ENCODE data around the gene LGALS7. TPM values are rescaled to one million over a fixed set of nuclear protein-coding genes. Genes with fewer than 3 reads are reported as not detected.
"Not testable (repeated sequence)": the region's sequence is repeated elsewhere in the genome, so short reads cannot be mapped to it uniquely, and the experiment has no call there.

Gene LGALS7
- total RNA-seq, 2 experiments from 2014 or later, result not detected

DNA sequence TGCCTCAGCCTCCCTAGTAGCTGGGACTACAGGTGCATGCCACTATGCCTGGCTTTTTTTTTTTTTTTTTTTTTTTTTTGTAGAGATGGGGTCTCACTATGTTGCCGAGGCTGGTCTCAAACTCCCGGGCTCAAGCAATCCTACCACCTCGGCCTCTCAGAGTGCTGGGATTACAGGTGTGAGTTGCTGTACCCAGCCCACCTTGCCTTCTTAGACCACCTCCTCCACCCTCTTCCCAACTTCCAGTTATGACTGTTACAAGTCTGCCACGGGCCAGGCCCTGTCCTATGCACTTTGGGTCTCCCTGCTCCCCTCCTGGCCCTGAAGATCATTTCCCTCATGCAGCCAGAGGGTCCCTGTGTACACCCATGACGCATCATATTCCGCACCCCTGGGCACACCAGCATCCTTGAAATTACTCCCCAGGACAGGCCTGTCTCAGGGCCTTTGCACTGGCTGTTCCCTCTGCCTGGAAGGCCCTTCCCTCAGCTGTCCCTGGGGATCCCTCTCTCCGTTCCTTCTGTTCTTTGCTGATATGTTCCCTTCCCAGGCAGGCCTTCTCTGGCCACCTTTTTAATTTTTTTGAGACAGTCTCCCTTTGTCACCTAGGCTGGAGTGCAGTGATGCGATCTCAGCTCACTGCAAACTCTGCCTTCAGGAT, 36.4 kb upstream of the LGALS7 start:
- intact Hi-C loops (cut with micrococcal nuclease), result no loop called here
- no peak for DNase-seq
- Mint-ChIP-seq H3K36me3 (no peaks in the 10 kb centered on the region), H3K4me3 (no peak overlapping the region), H3K9me3 (no peaks in the 10 kb centered on the region), H3K27me3 (no peaks in the 10 kb centered on the region), H3K27ac (no peak overlapping the region), H3K4me1 (ENCODE audit: low read depth) (peaks cover 6% of the 10 kb centered on the region)
- POLR2A ChIA-PET, result no interaction called here
- CTCF ChIA-PET, result no interaction called here

DNA sequence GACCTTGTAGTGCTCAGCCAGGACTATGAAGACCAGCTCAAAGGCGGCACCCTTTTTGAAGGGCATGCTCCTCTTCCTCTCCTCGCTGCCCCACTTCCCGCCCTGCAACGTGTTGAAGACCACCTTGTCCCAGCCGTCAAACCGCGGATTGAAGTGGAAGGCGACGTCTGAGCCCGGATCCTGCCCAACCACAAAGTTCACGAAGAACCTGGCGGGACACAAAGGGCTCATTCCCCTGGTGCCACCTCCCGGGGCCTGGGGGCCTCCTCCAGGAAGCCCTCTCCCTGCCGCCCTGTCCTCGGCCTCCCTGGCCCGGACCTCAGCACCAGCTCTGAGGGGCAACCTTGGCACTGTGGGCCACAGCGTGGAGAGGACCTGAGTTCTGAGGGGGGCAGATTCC, 35.4 kb upstream of the LGALS7 start:
- intact Hi-C loops (cut with micrococcal nuclease), result no loop called here
- POLR2A ChIA-PET, result no interaction called here
- no peak overlapping the region for H3K27ac Mint-ChIP-seq

DNA sequence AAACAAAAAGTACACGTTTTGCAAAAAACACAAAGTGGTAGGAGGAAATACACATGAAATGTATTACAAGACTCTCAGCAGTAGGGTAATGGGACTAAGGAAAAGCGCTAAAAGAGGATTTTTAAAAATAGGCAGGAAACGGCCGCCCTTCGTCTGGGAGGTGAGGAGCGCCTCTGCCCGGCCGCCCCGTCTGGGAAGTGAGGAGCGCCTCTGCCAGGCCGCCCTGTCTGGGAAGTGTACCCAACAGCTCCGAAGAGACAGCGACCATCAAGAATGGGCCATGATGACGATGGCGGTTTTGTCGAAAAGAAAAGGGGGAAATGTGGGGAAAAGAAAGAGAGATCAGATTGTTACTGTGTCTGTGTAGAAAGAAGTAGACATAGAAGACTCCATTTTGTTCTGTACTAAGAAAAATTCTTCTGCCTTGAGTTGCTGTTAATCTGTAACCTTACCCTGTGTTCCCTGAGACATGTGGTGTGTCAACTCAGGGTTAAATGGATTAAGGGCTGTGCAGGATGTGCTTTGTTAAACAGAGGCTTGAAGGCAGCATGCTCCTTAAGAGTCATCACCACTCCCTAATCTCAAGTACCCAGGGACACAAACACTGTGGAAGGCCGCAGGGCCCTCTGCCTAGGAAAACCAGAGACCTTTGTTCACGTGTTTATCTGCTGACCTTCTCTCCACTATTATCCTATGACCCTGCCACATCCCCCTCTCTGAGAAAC, 34.2 kb upstream of the LGALS7 start:
- H3K4me1 Mint-ChIP-seq (ENCODE audit: low read depth); H3K4me3 Mint-ChIP-seq; POLR2A ChIA-PET; H3K27ac Mint-ChIP-seq; H3K27me3 Mint-ChIP-seq; H3K36me3 Mint-ChIP-seq; intact Hi-C loops (cut with micrococcal nuclease); DNase-seq; CTCF ChIA-PET; H3K9me3 Mint-ChIP-seq: not testable (repeated sequence)

More for the DNA sequence above, 35.4 kb upstream of the LGALS7 start:
- DNase-seq, result no peak
- H3K4me1 Mint-ChIP-seq (ENCODE audit: low read depth), result peaks cover 6% of the 10 kb centered on the region
- CTCF ChIA-PET, result interaction anchor here (0.6 kb wide), 1 partner anchor 406 kb away, joined by 3 read pairs; the partner anchor contains the start of gene FAM98C
- H3K4me3 Mint-ChIP-seq, result no peak overlapping the region
- no peaks in the 10 kb centered on the region for H3K36me3 Mint-ChIP-seq
- H3K9me3 Mint-ChIP-seq, result no peaks in the 10 kb centered on the region
- no peaks in the 10 kb centered on the region for H3K27me3 Mint-ChIP-seq

DNA sequence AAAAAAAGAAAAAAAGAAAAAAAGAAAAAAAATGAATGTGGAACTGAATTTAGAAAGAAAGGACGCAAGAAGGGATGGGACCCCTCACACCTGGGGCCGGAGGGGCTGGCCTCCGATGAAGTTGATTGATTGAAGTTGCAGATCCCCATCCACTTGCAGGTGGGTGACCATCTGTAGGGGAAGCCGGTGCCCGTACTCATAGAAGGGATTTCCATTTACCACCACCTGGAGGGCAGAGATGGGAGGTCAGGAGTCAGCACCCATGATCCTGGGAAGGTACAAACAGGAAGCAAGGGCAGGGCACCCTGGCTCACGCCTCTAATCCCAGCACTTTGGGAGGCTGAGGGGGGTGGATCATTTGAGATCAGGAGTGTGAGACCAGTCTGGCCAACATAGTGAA, 33.1 kb upstream of the LGALS7 start:
- H3K27me3 Mint-ChIP-seq, result no peaks in the 10 kb centered on the region
- intact Hi-C loops (cut with micrococcal nuclease), result no loop called here
- H3K4me3 Mint-ChIP-seq, result no peak overlapping the region
- H3K36me3 Mint-ChIP-seq, result no peaks in the 10 kb centered on the region
- DNase-seq, result no peak
- ChIA-PET POLR2A (no interaction called here), CTCF (no interaction called here)
- H3K9me3 Mint-ChIP-seq, result no peaks in the 10 kb centered on the region
- H3K27ac Mint-ChIP-seq, result no peak overlapping the region
- H3K4me1 Mint-ChIP-seq (ENCODE audit: low read depth), result peaks cover 6% of the 10 kb centered on the region

DNA sequence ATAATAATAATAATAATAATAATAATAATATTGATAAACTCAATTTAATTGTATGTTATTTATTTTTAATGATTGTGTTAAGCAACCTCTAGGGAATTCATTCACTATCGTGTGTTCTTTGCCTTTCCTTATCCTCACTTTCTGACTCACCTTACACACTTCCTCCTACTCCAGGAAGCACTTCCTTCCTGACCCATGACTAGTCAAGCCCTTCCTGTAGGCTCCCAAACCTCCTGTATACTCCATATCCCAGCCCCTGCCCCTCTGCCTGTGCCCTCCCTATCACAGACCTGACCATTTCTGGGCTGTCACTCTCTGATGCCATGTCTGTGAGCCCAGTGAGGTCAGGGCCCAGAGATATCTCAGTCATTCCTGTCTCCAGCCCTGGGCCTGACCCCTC, 31.9 kb upstream of the LGALS7 start:
- ChIA-PET POLR2A (no interaction called here), CTCF (interaction anchor here (0.6 kb wide), 1 partner anchor 17 kb away, joined by 3 read pairs; no protein-coding TSS in a partner anchor)
- H3K36me3 Mint-ChIP-seq, result no peaks in the 10 kb centered on the region
- H3K4me3 Mint-ChIP-seq, result no peak overlapping the region
- no peak for DNase-seq
- no peaks in the 10 kb centered on the region for H3K27me3 Mint-ChIP-seq
- H3K27ac Mint-ChIP-seq, result peak overlapping the region; percentile 2
- no peaks in the 10 kb centered on the region for H3K9me3 Mint-ChIP-seq
- H3K4me1 Mint-ChIP-seq (ENCODE audit: low read depth), result peaks cover 6% of the 10 kb centered on the region
- intact Hi-C loops (cut with micrococcal nuclease), result no loop called here

DNA sequence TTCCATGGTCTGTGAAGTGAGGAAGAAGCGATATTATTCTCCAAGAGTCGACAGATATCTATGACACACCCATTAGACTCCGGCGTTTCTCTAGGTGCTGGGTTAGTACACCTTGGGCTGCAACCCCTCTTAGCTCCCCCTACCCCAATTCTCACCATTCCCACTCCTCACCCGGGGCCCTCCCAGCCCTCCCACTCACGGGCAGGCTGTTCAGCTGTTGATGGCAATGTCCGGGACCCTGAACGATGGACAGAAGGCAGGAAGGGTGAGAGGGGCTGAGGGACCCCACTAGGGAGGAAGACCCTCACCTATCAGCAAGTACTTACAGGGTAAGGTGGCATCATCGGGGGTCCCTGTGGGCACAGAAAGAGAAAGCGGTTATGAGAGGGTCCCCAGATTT, 30.2 kb upstream of the LGALS7 start:
- no peak overlapping the region for H3K27ac Mint-ChIP-seq
- peaks cover 9% of the 10 kb centered on the region for H3K4me1 Mint-ChIP-seq (ENCODE audit: low read depth)
- no peak overlapping the region for H3K4me3 Mint-ChIP-seq
- H3K36me3 Mint-ChIP-seq, result no peaks in the 10 kb centered on the region
- ChIA-PET CTCF (no interaction called here), POLR2A (no interaction called here)
- no peaks in the 10 kb centered on the region for H3K9me3 Mint-ChIP-seq
- intact Hi-C loops (cut with micrococcal nuclease), result no loop called here
- DNase-seq, result no peak
- no peaks in the 10 kb centered on the region for H3K27me3 Mint-ChIP-seq

DNA sequence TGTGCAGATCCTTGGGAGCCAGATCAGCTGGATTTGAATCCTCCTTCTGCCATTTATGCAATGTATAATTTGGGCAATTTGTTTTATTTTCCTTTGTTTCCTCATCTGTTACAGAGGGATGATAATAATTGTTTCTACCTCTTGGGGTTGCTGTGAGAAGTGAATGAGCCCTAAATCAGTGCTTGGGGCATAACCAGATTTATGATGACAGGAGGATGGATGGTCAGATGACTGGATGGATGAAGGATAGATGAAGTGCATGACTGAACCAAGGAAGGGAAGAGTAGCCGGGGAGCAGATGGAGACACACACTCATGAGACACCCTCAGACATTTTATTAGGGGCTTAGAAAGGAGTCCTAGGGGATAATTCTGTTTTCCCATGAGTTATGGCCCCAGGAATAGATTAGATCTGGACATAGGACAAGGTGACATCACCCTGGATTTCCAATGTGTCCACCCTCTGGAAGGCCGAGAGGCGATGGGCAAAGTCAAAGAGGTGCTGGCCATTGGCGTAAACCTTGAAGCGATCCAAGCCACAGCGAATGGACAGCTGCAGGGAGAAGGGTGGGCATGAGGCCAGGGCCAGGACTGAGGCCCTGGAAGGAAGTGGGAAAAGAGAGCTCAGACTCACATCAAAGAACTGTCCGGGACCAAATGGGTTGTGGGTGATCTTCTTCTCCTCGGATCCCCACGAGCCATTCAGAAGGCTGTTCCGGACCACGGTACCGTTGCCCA, 28.2 kb upstream of the LGALS7 start:
- intact Hi-C loops (cut with micrococcal nuclease), result no loop called here
- CTCF ChIA-PET, result no interaction called here
- POLR2A ChIA-PET, result interaction anchor here (1.1 kb wide), 1 partner anchor 11 kb away, joined by 4 read pairs; no protein-coding TSS in a partner anchor

DNA sequence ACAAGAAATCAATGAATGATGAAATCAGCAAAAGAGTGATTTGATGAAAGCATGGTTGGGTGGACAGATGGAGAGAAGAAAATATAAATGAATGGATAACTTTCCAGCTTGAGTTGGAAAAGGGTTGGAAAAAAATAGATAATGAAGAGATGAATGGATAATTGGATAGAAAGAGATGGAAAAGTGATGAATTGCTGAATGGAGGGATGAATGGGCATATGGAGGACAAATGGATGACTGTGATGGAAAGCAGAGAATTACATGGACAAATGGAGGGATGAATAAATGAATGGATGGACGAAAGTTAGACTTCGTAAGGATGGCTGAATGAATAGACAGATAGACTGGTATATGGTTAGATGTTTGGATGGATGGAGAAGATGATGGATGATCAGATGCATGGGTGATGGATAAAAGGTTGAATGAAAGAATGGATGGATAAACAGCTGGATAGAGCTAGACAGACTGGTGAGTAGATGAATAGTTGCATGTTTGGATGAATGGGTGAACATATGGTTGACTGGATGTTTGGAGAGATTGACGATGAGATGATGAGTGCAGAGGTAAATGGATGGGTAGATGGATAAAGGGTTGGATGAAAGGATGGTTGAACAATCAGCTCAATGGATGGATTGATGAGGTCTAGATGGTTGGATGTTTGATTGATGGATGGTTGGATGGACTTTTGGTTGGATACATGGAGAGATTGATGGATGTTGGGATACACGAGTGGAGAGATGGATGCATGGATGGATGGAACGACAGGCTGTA, 27.4 kb upstream of the LGALS7 start:
- ChIA-PET POLR2A (interaction anchor here (1.1 kb wide), 1 partner anchor 11 kb away, joined by 4 read pairs; no protein-coding TSS in a partner anchor), CTCF (no interaction called here)
- DNase-seq, result no peak
- Mint-ChIP-seq H3K36me3 (no peaks in the 10 kb centered on the region), H3K27me3 (no peaks in the 10 kb centered on the region), H3K9me3 (no peaks in the 10 kb centered on the region), H3K4me3 (no peak overlapping the region), H3K4me1 (ENCODE audit: low read depth) (peaks cover 9% of the 10 kb centered on the region), H3K27ac (no peak overlapping the region)
- intact Hi-C loops (cut with micrococcal nuclease), result no loop called here

More for the DNA sequence above, 28.2 kb upstream of the LGALS7 start:
- peaks cover 9% of the 10 kb centered on the region for H3K4me1 Mint-ChIP-seq (ENCODE audit: low read depth)
- no peaks in the 10 kb centered on the region for H3K9me3 Mint-ChIP-seq
- H3K27ac Mint-ChIP-seq, result no peak overlapping the region
- no peak overlapping the region for H3K4me3 Mint-ChIP-seq
- no peaks in the 10 kb centered on the region for H3K36me3 Mint-ChIP-seq
- no peak for DNase-seq
- H3K27me3 Mint-ChIP-seq, result no peaks in the 10 kb centered on the region

DNA sequence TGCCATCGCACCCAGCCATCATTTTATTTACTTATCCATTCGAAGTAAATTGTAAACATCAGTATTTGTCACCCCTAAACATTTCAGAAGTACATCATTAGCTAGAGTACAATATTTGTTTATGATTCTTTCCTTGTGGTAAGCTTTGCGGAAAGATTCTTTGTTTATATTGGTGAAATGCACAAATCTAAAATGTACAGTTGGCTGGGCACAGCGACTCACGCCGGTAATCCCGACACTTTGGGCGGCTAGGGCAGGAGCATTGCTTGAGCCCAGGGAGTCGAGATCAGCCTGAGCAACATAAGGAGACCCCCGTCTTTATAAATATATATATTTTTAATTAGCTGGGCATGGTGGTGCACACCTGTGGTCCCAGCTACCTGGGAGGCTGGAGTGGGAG, 25.8 kb upstream of the LGALS7 start:
- no peak overlapping the region for H3K27ac Mint-ChIP-seq
- DNase-seq, result no peak
- peaks cover 3% of the 10 kb centered on the region for H3K4me1 Mint-ChIP-seq (ENCODE audit: low read depth)
- no peaks in the 10 kb centered on the region for H3K36me3 Mint-ChIP-seq
- CTCF ChIA-PET, result no interaction called here
- intact Hi-C loops (cut with micrococcal nuclease), result no loop called here
- POLR2A ChIA-PET, result no interaction called here
- no peaks in the 10 kb centered on the region for H3K9me3 Mint-ChIP-seq
- H3K27me3 Mint-ChIP-seq, result no peaks in the 10 kb centered on the region
- no peak overlapping the region for H3K4me3 Mint-ChIP-seq

DNA sequence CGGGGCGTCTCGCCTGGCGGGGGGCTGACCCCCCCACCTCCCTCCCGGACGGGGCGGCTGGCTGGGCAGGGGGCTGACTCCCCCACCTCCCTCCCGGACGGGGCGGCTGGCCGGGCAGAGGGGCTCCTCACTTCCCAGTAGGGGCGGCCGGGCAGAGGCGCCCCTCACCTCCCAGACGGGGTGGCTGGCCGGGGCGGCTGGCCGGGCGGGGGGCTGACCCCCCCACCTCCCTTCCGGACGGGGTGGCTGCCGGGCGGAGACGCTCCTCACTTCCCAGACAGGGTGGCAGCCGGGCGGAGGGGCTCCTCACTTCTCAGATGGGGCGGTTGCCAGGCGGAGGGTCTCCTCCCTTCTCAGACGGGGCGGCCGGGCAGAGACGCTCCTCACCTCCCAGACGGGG, 24.5 kb upstream of the LGALS7 start:
- H3K4me3 Mint-ChIP-seq; H3K4me1 Mint-ChIP-seq (ENCODE audit: low read depth); H3K27me3 Mint-ChIP-seq; H3K27ac Mint-ChIP-seq; H3K36me3 Mint-ChIP-seq; CTCF ChIA-PET; DNase-seq; POLR2A ChIA-PET; intact Hi-C loops (cut with micrococcal nuclease); H3K9me3 Mint-ChIP-seq: not testable (repeated sequence)

DNA sequence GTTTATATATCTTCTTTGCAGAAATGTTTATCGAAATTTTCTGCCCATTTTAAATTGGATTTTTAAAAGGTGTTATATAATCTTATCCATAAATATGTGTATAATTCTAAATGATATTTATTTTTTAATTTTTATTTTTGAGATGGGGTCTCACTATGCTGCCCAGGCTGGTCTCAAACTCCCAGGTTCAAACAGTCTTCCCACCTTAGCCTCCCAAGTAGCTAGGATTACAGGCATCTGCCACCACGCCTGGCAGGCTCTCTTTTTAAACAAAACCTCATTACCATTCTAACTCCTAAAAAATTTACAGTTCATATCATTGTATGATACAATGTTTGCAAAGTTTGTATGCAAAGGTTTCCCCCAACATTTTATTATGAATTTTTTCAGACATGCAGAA, 22.8 kb upstream of the LGALS7 start:
- Mint-ChIP-seq H3K27me3 (no peaks in the 10 kb centered on the region), H3K4me3 (no peak overlapping the region), H3K4me1 (ENCODE audit: low read depth) (peaks cover 10% of the 10 kb centered on the region), H3K9me3 (no peaks in the 10 kb centered on the region), H3K27ac (no peak overlapping the region), H3K36me3 (no peaks in the 10 kb centered on the region)
- DNase-seq, result no peak
- CTCF ChIA-PET, result no interaction called here
- intact Hi-C loops (cut with micrococcal nuclease), result no loop called here
- POLR2A ChIA-PET, result no interaction called here

DNA sequence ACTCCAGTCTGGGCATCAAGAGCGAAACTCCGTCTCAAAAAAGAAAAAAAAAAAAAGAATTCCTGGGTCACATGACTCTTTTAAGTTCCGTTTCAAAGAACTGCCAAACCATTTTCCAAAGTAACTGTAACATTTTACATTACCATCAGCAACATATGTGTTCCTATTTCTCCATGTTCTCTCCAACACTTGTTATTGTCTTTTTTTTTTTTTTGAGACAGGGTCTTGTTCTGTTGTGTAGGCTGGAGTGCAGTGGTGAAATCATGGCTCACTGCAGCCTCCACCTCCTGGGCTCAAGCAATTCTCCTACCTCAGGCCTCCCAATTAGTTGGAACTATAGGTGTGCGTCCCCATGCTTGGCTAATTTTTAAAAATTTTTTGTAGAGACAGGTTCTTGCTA, 22.2 kb upstream of the LGALS7 start:
- no peak overlapping the region for H3K27ac Mint-ChIP-seq
- no peaks in the 10 kb centered on the region for H3K9me3 Mint-ChIP-seq
- DNase-seq, result no peak
- intact Hi-C loops (cut with micrococcal nuclease), result no loop called here
- H3K4me1 Mint-ChIP-seq (ENCODE audit: low read depth), result peaks cover 10% of the 10 kb centered on the region
- ChIA-PET POLR2A (no interaction called here), CTCF (no interaction called here)
- H3K36me3 Mint-ChIP-seq, result no peaks in the 10 kb centered on the region
- no peak overlapping the region for H3K4me3 Mint-ChIP-seq
- H3K27me3 Mint-ChIP-seq, result no peaks in the 10 kb centered on the region

All from activated CD4-positive, alpha-beta memory T cell treated with anti-CD3 and anti-CD28 coated beads for 36 hours (primary cell).